IPS DF 6.9 (cell line): ENCODE measurements around the gene PDE11A.

Source experiments
- DNase-seq: peaks from one replicate; pipeline ENCODE4 v3.0.0-alpha.2; 2013; ENCODE audit warnings: low read depth, low spot score
- H3K27ac ChIP-seq: one replicate; pipeline ENCODE4 v1.5.1; 2013; ENCODE audit warnings: low read length, control low read depth
- H3K27me3 ChIP-seq: 2 replicates; pipeline ENCODE4 v1.6.1; 2013; ENCODE audit warnings: mild to moderate bottlenecking, low read length; ENCODE audit not compliant: control insufficient read depth, insufficient read depth
- H3K36me3 ChIP-seq: 2 replicates; pipeline ENCODE4 v1.6.1; 2013; ENCODE audit warnings: low read length; ENCODE audit not compliant: control insufficient read depth, insufficient read depth
- H3K4me1 ChIP-seq: 2 replicates; pipeline ENCODE4 v1.6.1; 2013; ENCODE audit warnings: low read length; ENCODE audit not compliant: control insufficient read depth, insufficient read depth
- H3K4me3 ChIP-seq: 2 replicates; pipeline ENCODE4 v1.5.1; 2013; ENCODE audit warnings: mild to moderate bottlenecking, low read length
- H3K9me3 ChIP-seq: 2 replicates; pipeline ENCODE4 v1.6.1; 2013; ENCODE audit warnings: low read length, inconsistent platforms; ENCODE audit not compliant: control insufficient read depth, insufficient read depth
- WGBS: extraction: QIAGEN DNeasy Blood & Tissue Kit; methylation state at CpG from one replicate; pipeline ENCODE4 v1.1.7; 2013; ENCODE audit warnings: mixed read lengths, missing lambda C conversion rate; ENCODE audit not compliant: insufficient read length, insufficient coverage; 5-methylcytosine and 5-hydroxymethylcytosine counted together

PDE11A gene

GRCh38 chr2:177638507-177638906 is 434.1 kb downstream of the PDE11A start:
- no peaks in the 10 kb centered on the region for H3K27me3 ChIP-seq
- no peaks in the 10 kb centered on the region; the same call in 1 of the 2 replicates for H3K9me3 ChIP-seq
- no peak for DNase-seq
- H3K36me3 ChIP-seq: no peaks in the 10 kb centered on the region
- no CpG with 5 or more reads among the region's 1 CpG for WGBS
- no peak overlapping the region for H3K27ac ChIP-seq
- no peak overlapping the region for H3K4me3 ChIP-seq
- H3K4me1 ChIP-seq: no peaks in the 10 kb centered on the region

GRCh38 chr2:177636672-177637071 is 435.9 kb downstream of the PDE11A start:
- H3K4me1 ChIP-seq: no peaks in the 10 kb centered on the region
- no peaks in the 10 kb centered on the region for H3K36me3 ChIP-seq
- no peak overlapping the region for H3K4me3 ChIP-seq
- WGBS: no CpG with 5 or more reads among the region's 1 CpG
- no peak overlapping the region for H3K27ac ChIP-seq
- no peaks in the 10 kb centered on the region for H3K9me3 ChIP-seq
- no peak for DNase-seq
- no peaks in the 10 kb centered on the region for H3K27me3 ChIP-seq

GRCh38 chr2:177635696-177636095 is 436.9 kb downstream of the PDE11A start:
- H3K36me3 ChIP-seq: no peaks in the 10 kb centered on the region
- H3K4me1 ChIP-seq: no peaks in the 10 kb centered on the region
- H3K27me3 ChIP-seq: no peaks in the 10 kb centered on the region
- WGBS: no CpG with 5 or more reads among the region's 1 CpG
- H3K4me3 ChIP-seq: no peak overlapping the region
- H3K9me3 ChIP-seq: no peaks in the 10 kb centered on the region
- no peak overlapping the region for H3K27ac ChIP-seq
- no peak for DNase-seq

DNA sequence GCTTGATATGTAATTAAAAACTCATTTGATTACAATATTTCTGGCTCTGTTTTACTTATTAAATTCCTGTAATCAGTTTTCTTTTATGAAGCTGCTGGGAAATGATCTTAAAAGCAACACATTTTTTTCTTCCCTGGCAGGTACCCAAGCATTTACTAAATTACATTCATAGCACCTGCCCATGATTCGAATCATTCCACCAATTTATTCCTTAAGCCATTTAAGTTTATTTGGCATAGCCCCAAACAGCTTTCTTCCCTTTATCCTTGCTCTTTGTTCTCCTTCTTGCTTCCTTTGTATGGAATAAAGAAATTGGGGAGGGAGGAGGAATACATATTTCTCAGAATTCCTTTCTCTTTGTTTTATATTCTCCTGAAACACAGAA is 438.7 kb downstream of the PDE11A start:
- DNase-seq: no peak
- Histone ChIP-seq H3K4me3 (peak overlapping the region; percentile 20; the same call in 1 of the 2 replicates), H3K4me1 (no peaks in the 10 kb centered on the region), H3K36me3 (no peaks in the 10 kb centered on the region), H3K9me3 (no peaks in the 10 kb centered on the region), H3K27me3 (no peaks in the 10 kb centered on the region), H3K27ac (no peak overlapping the region)
- no CpG with 5 or more reads among the region's 1 CpG for WGBS

DNA sequence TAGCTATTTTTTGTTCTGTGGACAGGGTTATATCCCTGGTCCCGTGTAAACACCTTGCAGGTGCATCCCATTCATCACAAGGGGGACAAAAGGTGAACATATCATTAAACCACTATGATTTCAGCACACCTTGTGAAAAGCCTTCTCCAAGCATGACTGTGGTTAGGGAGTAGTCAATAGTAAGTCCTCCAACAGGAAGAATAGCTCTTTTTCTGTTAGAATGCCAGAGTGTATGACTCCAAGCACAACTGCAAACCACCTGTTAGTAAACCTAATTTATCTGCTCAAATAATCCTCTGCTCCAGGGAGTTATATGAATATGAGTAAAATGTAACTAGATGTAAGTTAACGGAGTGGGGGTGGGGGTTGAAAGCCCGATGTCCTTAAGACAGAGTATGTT is 439.5 kb downstream of the PDE11A start:
- WGBS: no CpG with 5 or more reads among the region's 3 CpGs
- no peak for DNase-seq
- Histone ChIP-seq H3K27me3 (no peaks in the 10 kb centered on the region), H3K4me3 (no peak overlapping the region), H3K9me3 (no peaks in the 10 kb centered on the region), H3K27ac (no peak overlapping the region), H3K36me3 (no peaks in the 10 kb centered on the region), H3K4me1 (no peaks in the 10 kb centered on the region)

- Histone ChIP-seq H3K27ac (no peak overlapping the region), H3K27me3 (no peaks in the 10 kb centered on the region), H3K36me3 (no peaks in the 10 kb centered on the region), H3K4me1 (no peaks in the 10 kb centered on the region), H3K9me3 (no peaks in the 10 kb centered on the region), H3K4me3 (no peak overlapping the region)
- no peak for DNase-seq
- no CpG with 5 or more reads among the region's 1 CpG for WGBS
Observed at GRCh38 chr2:177631680-177632079, 440.9 kb downstream of the PDE11A start.

GRCh38 chr2:177629357-177630024 is 443.1 kb downstream of the PDE11A start:
- no peak for DNase-seq
- no peak overlapping the region for H3K4me3 ChIP-seq
- no peaks in the 10 kb centered on the region for H3K4me1 ChIP-seq
- H3K27ac ChIP-seq: no peak overlapping the region
- H3K27me3 ChIP-seq: no peaks in the 10 kb centered on the region
- no peaks in the 10 kb centered on the region for H3K36me3 ChIP-seq
- WGBS: no CpG with 5 or more reads among the region's 4 CpGs
- H3K9me3 ChIP-seq: no peaks in the 10 kb centered on the region

- H3K27me3 ChIP-seq: no peaks in the 10 kb centered on the region
Observed at GRCh38 chr2:177628831-177629230, 443.7 kb downstream of the PDE11A start.

DNA sequence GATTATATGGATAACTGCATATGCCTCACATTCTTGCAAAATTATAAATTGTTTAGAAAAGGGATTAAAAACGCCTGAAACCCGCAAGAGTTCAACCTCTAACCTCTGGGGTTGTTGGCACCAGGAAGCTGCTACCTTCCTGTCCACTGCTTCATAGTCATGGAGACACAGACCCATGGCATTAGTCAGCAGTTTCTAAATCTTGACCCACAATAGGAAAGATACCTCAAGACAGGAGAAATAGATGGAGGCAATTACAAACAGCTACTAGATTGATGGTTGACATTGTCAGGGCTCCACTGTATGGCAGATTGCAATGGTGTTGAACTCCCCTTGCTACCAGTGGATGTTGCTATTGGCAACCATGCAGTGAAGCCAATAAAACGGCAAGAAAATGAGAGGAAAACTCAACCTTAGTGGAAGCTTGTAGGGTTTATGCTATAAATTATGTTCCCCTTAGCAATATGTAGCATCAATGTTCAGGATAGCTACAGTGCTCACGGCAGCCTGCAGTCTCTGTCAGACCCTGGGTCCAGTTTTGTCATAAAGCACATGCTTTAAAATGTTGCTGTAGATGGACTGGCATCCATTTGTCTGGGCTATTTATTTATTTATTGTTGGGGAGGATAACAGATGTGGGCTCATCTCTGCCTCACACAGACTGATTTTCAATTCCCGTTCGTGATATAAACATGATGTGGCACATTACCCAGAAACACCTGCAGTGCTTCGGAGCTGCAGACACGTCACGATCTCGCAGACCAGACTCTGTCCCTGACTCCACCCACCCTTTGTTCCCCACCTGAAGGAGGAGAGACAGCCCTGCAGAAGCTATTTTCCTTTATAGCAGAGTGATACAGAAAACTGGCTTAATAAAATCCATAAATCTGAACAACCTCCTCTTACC is 446.6 kb downstream of the PDE11A start:
- Histone ChIP-seq H3K4me1 (no peaks in the 10 kb centered on the region), H3K4me3 (no peak overlapping the region), H3K36me3 (no peaks in the 10 kb centered on the region), H3K9me3 (no peaks in the 10 kb centered on the region), H3K27me3 (no peaks in the 10 kb centered on the region), H3K27ac (no peak overlapping the region)
- DNase-seq: no peak
- WGBS: no CpG with 5 or more reads among the region's 10 CpGs

More at GRCh38 chr2:177628831-177629230, 443.7 kb downstream of the PDE11A start:
- no peak overlapping the region for H3K27ac ChIP-seq
- no peaks in the 10 kb centered on the region for H3K4me1 ChIP-seq
- WGBS: no CpG with 5 or more reads among the region's 5 CpGs
- no peak overlapping the region for H3K4me3 ChIP-seq
- no peaks in the 10 kb centered on the region for H3K36me3 ChIP-seq
- no peak for DNase-seq
- H3K9me3 ChIP-seq: no peaks in the 10 kb centered on the region

GRCh38 chr2:177622521-177622920 is 450.1 kb downstream of the PDE11A start:
- H3K27ac ChIP-seq: no peak overlapping the region
- no CpG with 5 or more reads among the region's 4 CpGs for WGBS
- H3K4me1 ChIP-seq: no peaks in the 10 kb centered on the region
- H3K27me3 ChIP-seq: no peaks in the 10 kb centered on the region
- H3K36me3 ChIP-seq: no peaks in the 10 kb centered on the region
- no peak overlapping the region for H3K4me3 ChIP-seq
- DNase-seq: no peak
- no peaks in the 10 kb centered on the region for H3K9me3 ChIP-seq
